ENCODE measurements around the gene ARMC5.

The ARMC5 gene

GRCh38 chr16:31451201-31451600, 8.1 kb upstream of the ARMC5 start:
- Histone ChIP-seq H3K4me3 (ENCODE audit: low read depth, low read length) (no peak overlapping the region), H3K27ac (no peak overlapping the region), H3K36me3 (replicated peaks) (no peaks in the 10 kb centered on the region), H3K27me3 (replicated peaks) (no peaks in the 10 kb centered on the region)
- no peak for DNase-seq
- TF ChIP-seq CTCF (IDR thresholded peaks at IDR 0.05; ENCODE audit: low read depth, low read length, missing control alignments), result no peak
- in situ Hi-C loops (cut with HindIII; ENCODE audit: low pct_ligation_motif_present, low sequenced_read_pairs), result loop anchor here (25.0 kb wide), 2 partner anchors 264 to 514 kb away; partner anchors contain the start of genes FUS and ORAI3

- H3K36me3 ChIP-seq (replicated peaks), result no peaks in the 10 kb centered on the region
- in situ Hi-C loops (cut with HindIII; ENCODE audit: low pct_ligation_motif_present, low sequenced_read_pairs), result loop anchor here (25.0 kb wide), 2 partner anchors 265 to 515 kb away; partner anchors contain the start of genes FUS and ORAI3
- H3K27me3 ChIP-seq (replicated peaks), result no peaks in the 10 kb centered on the region
- DNase-seq, result peak; percentile 64
- peak; percentile 86 for TF ChIP-seq CTCF (IDR thresholded peaks at IDR 0.05; ENCODE audit: low read depth, low read length, missing control alignments)
- no peak overlapping the region for H3K4me3 ChIP-seq (ENCODE audit: low read depth, low read length)
- H3K27ac ChIP-seq, result peak overlapping the region; percentile 77
Measured at GRCh38 chr16:31451681-31452351, 7.5 kb upstream of the ARMC5 start.

DNA sequence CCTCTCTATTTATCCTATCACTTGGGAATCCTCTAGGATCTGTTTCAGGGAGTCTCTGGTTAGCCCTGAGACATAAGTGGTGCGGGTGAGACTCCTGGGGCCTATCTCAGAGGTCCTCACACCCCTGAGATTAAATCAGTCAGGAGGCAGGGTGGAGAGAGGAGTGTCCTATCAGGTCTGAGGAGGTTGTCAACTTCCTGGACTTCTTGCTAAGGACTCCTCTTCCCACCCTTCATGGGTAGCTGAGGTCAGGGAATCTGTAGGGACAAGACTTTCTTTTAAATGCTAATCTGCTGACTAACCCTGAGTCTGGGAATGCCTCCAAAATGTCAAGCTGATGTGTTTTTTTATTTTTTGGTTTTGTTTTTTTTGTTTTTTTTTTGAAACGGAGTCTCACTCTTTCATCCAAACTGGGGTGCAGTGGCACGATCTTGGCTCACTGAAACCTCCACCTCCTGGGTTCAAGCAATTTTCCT, 6.6 kb upstream of the ARMC5 start:
- peak; percentile 87 for DNase-seq
- in situ Hi-C loops (cut with HindIII; ENCODE audit: low pct_ligation_motif_present, low sequenced_read_pairs), result loop anchor here (25.0 kb wide), 2 partner anchors 265 to 515 kb away; partner anchors contain the start of genes FUS and ORAI3
- Histone ChIP-seq H3K4me3 (ENCODE audit: low read depth, low read length) (no peak overlapping the region), H3K27me3 (replicated peaks) (no peaks in the 10 kb centered on the region), H3K36me3 (replicated peaks) (no peaks in the 10 kb centered on the region), H3K27ac (peak overlapping the region; percentile 77)
- no peak for TF ChIP-seq CTCF (IDR thresholded peaks at IDR 0.05; ENCODE audit: low read depth, low read length, missing control alignments)

- peak overlapping the region; percentile 77 for H3K27ac ChIP-seq
- no peak for TF ChIP-seq CTCF (IDR thresholded peaks at IDR 0.05; ENCODE audit: low read depth, low read length, missing control alignments)
- peak; percentile 40 for DNase-seq
- H3K27me3 ChIP-seq (replicated peaks), result no peaks in the 10 kb centered on the region
- no peak overlapping the region for H3K4me3 ChIP-seq (ENCODE audit: low read depth, low read length)
- no peaks in the 10 kb centered on the region for H3K36me3 ChIP-seq (replicated peaks)
- in situ Hi-C loops (cut with HindIII; ENCODE audit: low pct_ligation_motif_present, low sequenced_read_pairs), result loop anchor here (25.0 kb wide), 2 partner anchors 266 to 516 kb away; partner anchors contain the start of genes FUS and ORAI3
Measured at GRCh38 chr16:31453255-31454204, 5.8 kb upstream of the ARMC5 start.

- Histone ChIP-seq H3K36me3 (replicated peaks) (no peaks in the 10 kb centered on the region), H3K27me3 (replicated peaks) (no peaks in the 10 kb centered on the region), H3K27ac (no peak overlapping the region), H3K4me3 (ENCODE audit: low read depth, low read length) (no peak overlapping the region)
- in situ Hi-C loops (cut with HindIII; ENCODE audit: low pct_ligation_motif_present, low sequenced_read_pairs), result loop anchor here (25.0 kb wide), 2 partner anchors 268 to 518 kb away; partner anchors contain the start of genes FUS and ORAI3
- DNase-seq, result no peak
- TF ChIP-seq CTCF (IDR thresholded peaks at IDR 0.05; ENCODE audit: low read depth, low read length, missing control alignments), result peak; percentile 64
Measured at GRCh38 chr16:31455601-31456314, 3.5 kb upstream of the ARMC5 start.
